HG02943 (cell line): Measurements from ENCODE around the gene DLEC1.
"Not testable (repeated sequence)": the region's sequence is repeated elsewhere in the genome, so short reads cannot be mapped to it uniquely, and the experiment has no call there.

Source experiments
- ATAC-seq: cut with Tn5 transposase; IDR thresholded peaks from one replicate; pipeline ENCODE4 v1.9.1; 2021; ENCODE audit warnings: mild to moderate bottlenecking, low read depth, moderate library complexity; ENCODE audit not compliant: unreplicated experiment

DLEC1 gene

DNA sequence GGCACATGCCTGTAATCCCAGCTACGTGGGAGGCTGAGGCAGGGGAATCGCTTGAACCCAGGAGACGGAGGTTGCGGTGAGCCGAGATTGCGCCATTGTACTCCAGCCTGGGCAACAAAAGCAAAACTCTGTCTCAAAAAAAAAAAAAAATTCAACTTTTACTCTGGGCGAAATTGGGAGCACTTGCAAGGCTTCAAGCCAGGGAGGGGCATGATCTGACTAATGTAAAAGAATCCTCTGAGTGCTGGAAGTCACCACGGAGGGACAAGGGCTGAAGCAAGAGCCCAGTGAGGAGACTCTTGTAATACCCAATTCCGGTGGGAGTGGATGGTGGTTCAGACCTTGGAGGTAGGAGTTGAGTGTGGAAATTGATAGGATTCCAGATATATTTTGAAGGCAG is 4.7 kb upstream of the DLEC1 start:
- ATAC-seq: not testable (repeated sequence)

DNA sequence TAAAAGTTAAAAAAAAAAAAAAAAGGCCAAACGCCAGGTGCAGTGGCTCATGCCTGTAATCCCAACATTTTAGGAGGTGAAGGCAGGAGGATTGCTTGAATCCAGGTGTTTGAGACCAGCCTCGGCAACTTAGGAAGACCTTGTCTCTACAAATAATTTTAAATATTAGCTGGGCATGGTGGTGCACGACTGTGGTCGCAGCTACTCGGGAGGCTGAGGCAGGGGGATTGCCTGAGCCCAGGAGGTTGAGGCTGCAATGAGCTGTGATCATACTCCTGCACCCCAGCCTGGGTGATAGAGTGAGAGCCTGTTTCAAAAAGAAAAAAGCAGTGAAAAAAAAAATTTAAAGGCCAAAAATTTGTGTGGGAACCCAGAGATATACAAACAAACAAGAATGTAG is 2.7 kb upstream of the DLEC1 start:
- ATAC-seq: no peak

DNA sequence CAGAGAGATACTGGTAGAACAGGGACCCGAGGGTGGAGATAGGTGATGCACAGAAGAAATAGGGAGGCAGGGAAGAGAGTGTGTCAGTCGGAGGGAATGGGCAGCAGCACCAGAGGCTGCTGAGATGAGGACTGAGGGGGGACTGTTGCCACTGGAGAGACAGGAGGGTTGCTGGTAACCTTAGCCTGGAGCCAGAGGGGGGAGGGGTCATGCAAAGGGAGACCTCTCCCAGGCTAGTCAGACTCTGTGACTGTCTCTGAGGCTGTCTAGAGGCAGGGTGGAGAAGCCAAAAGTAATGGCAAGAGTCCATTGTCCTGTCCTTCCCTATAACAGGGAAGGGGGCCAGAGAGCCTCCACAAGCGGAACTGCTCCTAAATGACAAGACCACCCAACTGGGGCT is 2.1 kb upstream of the DLEC1 start:
- ATAC-seq: no peak

DNA sequence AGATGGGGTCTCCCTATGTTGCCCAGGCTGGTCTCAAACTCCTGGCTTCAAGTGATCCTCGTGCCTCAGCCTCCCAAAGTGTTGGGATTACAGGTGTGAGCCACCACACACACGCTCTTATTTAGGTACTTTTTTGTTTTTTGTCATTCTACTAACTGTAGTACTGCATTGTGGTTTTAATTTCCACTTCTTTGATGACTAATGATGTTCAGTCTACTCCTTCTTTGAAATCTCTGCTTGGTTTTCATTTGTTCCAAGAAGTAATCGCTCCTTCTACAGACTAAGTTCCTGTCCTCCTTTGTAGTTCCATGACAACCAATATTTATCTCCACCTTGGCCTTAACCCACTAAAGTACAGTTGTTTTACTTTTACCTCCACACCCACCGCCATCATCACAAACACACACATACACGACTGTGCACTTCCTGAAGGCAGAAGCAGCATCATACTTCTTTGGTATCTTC is 529 bp upstream of the DLEC1 start:
- no peak for ATAC-seq

DNA sequence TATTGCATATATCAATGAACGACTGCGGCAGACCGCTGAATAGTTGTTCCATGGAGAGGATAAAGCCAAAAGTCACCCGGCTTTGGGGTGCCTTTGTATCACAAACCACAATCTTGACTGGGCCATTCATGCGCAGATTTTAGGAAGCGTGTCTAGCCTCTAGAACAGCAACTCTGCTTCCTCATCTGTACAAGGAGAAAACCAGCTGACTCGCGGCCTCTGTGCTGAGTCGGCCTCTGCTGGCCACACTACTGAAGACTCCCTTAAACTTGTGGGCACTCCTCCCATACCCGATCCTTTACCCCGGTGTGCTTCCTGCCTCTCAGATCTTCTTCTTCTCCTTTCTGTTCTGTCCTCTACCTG is 872 bp downstream of the DLEC1 start:
- peak; percentile 46 for ATAC-seq

DNA sequence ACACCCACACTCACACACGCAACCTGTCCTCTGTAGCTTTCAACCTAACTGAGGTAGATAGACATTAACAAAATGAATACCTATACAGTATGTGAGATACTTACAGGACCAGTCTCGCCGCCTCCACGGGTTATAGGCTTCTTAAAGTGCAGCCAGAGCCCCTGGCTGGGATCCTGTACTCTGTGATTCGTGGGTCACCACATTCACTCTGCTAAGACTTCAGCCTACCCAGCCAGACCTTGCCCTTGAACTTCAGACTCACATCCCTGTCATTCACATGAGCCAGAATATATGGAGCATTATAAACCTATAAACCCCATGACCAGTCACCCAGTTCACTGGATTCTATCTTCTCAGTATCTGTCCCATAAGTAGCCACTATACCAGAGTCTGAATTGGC is 1.4 kb downstream of the DLEC1 start:
- ATAC-seq: no peak

DNA sequence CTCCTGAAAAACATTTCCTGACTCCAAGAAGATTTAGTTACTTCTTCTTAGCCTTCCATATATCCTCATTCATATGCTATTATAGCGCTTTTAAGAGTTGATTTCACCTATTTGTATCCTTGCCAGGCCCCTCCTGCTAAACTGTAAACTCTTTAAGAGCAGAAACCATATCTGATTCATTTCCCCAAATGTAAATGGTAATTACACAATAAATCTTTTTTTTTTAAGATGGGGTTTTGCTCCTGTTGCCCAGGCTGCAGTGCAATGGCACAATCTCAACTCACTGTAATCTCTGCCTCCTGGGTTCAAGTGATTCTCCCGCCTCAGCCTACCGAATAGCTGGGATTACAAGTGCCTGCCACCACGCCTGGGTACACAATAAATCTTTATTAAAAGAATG is 4.5 kb downstream of the DLEC1 start:
- no peak for ATAC-seq

DNA sequence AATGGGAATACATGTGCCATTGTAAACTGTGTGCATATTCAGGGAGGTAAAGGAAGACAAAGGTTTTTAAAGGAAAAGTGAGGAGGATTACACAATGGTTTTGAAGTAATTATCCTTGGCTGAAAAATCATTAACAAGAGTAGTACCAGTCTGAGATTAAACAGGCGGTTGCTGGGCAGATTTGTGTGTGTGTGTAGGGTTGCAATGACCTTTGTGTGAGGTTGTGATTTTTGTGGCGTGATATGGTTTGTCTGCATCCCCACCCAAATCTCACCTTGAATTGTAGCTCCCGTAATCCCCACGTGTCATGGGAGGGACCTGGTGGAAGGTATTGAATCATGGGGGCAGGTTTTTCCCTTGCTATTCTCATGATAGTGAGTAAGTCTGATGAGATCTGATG is 7.0 kb downstream of the DLEC1 start:
- no peak for ATAC-seq

DNA sequence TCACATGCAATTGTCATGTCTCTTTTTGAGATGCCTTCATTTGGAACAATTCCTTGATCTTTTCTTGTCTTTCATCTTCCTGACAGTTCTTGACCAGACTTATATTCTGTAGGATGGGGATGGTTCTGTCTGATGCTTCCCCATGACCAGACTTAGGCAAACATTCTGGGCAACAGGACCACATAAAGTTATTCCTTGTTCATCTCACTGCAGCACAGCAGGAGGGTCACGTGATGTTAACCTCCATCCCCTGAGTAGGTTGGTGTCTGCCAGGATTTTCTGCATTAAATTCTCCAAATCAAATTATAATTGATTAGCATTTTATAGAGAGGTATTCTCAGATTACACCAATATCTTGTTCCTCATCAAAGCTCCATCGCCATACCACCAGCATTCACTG is 7.8 kb downstream of the DLEC1 start:
- no peak for ATAC-seq

DNA sequence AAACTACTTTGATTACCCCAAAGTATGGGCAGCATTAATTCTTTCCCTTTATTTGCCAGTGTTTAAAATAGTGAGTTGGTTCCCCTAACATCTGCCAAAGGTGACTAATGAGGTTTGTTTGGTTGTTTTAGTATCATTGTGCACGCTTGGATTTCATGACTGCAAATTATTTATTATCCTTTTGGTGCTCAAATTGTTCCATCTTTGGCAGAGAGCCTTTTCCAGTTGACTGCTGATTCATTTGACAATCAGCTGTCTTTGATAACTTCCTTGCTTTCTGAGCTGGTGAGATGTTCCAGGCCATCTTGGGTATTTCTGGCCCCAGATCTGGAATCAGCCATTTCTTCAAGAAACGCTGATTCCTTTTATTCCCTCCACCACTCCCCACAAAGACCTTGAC is 8.9 kb downstream of the DLEC1 start:
- ATAC-seq: no peak

DNA sequence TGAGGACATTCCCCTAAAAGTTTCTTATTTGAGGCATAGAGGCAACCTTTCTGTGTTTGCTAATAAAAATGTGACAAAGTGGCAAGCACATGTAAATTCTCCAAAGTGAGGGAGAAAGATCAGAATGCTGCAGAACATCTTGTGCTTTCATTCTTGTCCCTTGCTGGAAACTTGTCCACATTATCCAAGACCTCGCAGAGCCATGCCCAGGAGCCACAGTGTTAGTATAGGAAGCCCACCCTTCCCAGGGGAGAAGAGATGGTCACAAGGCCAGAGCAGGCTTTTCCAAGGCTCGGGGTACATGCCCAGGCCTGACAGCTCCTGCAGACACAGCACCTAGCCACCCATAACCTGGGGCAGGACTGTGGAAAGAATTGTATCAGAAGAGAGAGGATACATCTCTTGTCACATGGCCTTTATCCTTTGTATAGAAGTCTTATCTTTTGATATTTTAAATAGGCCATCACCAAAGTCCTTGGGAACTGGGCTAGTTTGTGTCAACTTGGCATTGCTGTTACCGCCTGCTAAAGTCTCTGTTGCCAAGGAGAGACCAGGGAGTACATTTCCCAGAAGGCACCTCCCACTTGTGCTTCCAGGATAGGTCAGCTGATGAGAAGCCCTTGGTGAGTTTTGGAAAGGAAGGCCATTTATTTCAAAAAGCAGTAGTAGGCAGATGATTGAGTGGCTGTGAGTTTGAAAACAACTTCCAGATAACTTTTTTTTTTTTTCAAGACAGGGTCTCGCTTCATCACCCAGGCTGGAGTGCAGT is 10.5 kb downstream of the DLEC1 start:
- no peak for ATAC-seq

DNA sequence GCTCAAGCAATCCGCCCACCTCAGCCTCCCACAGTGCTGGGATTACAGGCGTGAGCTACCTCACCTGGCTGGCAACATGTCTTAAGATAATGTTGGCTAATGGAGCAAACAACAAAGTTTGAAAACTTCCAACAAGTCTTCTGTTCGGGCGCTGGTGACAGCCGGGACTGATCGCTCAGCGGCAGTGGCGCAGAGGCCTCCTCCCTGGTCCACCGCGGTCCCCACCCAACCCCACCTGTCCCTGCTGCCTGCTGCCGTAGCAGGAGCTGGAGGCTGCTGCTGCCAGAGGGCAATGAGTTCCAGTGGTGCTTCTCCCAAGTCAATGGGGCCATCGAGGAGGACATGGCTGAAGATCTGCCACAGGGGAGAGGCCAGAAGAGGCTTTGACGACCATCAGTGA is 12.1 kb downstream of the DLEC1 start:
- no peak for ATAC-seq

DNA sequence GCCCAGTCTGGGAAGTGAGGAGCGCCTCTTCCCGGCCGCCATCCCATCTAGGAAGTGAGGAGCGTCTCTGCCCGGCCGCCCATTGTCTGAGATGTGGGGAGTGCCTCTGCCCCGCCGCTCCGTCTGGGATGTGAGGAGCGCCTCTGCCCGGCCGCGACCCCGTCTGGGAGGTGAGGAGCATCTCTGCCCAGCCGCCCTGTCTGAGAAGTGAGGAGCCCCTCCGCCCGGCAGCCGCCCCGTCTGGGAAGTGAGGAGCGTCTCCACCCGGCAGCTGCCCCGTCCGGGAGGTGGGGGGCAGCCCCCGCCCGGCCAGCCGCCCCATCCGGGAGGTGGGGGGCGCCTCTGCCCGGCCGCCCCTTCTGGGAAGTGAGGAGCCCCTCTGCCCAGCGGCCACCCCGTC is 14.3 kb downstream of the DLEC1 start:
- ATAC-seq: not testable (repeated sequence)

DNA sequence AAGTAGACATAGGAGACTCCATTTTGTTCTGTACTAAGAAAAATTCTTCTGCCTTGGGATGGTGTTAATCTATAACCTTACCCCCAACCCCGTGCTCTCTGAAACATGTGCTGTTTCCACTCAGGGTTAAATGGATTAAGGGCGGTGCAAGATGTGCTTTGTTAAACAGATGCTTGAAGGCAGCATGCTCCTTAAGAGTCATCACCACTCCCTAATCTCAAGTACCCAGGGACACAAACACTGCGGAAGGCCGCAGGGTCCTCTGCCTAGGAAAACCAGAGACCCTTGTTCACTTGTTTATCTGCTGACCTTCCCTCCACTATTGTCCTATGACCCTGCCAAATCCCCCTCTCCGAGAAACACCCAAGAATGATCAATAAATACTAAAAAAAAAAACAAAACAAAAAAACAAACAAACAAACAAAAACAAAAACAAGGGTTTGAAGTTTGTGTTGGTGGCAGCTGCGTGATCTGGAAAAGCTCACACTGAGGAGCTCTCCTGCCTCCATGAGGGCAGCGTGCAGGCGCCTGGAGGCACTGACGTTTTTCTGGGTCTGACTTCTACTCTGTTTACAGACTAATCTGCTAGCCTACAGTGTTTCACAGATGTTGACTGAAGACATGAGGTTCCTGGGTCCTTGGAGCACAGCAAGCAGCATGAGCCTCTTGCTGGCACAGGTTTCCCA is 14.9 kb downstream of the DLEC1 start:
- not testable (repeated sequence) for ATAC-seq

DNA sequence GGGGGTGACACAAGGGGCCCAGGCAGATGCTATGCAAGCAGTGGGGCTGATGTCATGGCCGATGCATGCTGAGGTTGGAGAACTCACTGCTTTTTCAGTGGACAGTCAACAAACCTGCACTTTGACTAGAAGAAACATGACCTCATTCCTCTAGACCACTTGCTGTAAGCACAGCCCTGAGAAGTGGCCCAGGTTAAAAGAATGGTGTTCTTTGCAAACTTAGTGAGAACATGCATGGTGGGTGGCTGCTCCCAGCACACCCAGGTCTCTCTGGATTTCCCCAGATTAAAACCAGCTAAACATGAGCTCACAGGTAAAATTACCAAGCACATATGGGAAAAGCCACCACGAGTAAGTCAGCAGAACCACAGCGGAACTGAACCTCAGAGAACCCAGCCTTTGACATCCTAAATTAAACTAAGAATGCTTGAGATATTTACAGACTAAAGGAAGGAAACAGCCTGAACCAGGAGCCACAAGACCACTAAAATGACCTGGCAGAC is 15.5 kb downstream of the DLEC1 start:
- ATAC-seq: no peak

DNA sequence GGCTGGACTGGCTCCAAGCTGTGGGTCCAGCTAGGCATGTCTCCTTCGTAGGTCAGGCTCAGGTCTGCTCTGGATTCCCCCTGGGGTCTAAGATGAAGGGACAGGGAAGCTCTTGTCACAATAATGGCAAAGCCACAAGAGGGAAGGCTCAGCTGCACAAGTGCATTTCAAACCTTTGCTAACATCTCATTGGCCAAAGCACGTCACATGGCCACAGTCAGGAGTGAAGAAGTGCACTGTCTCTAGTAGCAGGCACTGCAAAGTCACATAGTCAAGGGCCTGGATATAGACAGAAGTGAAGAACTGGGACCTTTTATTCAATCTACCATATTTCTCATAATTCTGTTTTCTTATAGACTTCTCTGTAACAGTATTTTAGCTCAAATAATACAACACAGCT is 20.1 kb downstream of the DLEC1 start:
- no peak for ATAC-seq

DNA sequence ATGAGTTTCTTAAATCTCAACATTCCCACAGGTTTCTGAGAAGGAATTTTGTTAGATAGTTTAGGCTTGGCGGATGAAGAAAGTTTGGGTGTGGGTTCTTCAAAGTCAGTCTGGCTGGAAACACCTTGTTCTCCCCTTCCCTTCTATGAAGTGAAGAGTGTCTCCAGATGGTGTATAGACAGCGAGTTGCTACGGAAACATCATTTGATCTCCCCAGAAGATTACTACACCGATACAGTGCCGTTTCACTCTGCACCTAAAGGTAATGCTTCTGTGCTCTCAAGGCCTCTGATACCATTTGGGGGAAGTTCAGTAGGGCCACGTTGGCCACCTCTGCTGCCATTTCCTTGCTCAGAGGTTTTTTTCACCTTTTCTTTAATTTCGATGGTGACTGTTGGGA is 20.6 kb downstream of the DLEC1 start:
- no peak for ATAC-seq

DNA sequence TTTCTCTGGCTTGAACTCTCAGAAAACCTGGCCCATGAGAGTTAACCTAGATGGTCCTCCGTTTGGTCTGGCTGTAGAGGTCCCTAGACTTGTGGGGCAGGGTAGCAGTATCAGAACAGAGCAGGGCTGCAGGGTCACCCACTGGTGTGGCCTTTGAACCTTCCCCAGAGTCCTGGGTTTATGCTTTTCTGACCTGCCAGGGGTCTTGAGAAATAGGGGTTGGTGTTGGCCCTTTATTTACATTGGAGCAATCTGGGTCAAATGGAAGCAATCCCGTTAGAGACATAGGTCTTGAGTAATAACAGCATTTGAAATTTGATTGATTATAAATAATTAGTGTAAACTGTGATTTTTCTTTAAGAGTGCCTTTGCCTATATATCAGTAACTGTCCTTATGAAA is 23.8 kb downstream of the DLEC1 start:
- ATAC-seq: no peak

DNA sequence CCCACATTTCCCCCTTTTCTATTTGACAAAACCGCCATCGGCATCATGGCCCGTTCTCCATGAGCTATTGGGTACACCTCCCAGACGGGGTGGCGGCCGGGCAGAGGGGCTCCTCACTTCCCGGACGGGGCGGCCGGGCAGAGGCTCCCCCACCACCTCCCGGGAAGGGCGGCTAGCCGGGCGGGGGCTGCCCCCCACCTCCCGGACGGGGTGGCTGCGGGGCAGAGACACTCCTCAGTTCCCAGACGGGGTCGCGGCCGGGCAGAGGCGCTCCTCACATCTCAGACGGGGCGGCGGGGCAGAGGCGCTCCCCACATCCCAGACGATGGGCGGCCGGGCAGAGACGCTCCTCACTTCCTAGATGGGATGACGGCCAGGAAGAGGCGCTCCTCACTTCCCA is 25.4 kb downstream of the DLEC1 start:
- ATAC-seq: not testable (repeated sequence)

DNA sequence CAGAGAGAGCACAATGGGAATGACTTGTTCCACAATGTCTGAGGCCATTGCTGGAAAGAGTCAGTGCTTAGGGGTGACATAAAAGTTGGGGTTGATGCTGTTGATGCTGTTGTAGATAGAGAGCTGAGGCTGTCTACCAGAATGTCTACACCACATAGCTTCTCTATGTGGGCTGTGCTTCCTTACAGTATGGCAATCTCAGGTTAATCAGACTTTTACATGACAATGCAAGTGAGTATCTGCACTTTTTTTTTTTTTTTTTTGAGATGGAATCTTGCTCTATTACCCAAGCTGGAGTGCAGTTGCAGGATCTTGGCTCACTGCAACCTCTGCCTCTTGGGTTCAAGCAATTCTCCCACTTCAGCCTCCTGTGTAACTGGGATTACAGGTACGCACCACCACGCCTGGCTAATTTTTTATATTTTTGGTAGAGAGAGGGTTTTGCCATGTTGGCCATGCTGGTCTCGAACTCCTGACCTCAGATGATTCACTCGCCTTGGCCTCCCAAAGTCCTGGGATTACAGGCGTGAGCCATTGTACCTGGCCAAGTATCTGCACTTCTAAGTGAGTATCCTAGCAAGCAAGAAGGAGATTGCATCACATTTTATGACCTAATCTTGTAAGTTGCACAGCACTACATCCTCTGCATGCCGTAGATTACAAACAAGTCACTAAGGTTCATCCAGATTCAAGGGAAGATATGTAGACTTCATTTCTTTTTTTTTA is 28.7 kb downstream of the DLEC1 start:
- no peak for ATAC-seq

DNA sequence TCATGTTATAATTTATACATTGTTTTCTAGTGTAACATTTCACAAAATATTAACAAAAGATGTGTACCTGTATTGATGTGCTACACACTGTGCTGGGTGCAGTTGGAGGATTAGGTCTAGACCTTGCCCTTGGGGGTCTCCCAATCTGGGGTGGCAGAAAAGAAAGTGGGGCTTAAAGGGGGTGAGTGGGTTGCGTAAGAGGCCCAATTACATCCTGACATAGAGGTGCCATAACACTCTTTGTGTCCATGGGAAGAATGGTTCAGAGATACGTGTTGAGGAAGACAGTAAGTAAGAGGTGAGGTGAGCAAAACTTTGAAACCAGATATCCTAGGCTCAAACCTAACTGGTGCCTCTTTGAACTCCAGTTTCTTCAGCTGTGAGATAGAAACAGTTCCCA is 31.0 kb downstream of the DLEC1 start:
- ATAC-seq: no peak
